AG04449 (cell line): ENCODE data around the gene ROBO1.

Source experiments
- CTCF ChIA-PET: fragments of 350-600 bp; formaldehyde crosslinking; extraction: SDS; loops from one replicate; lab custom pipeline; 2021; ENCODE audit warnings: antibody characterized with exemption; lab: Yijun Ruan, JAX
- POLR2A ChIA-PET: fragments of 400-600, 350-600 bp; formaldehyde crosslinking; extraction: SDS; loops from one replicate; lab custom pipeline; 2020; ENCODE audit warnings: antibody characterized with exemption, inconsistent platforms; lab: Yijun Ruan, JAX
- DNase-seq: peaks from one replicate; pipeline ENCODE4 v3.0.0-alpha.2; 2010; ENCODE audit warnings: low read depth, low spot score
- H3K4me3 ChIP-seq: 2 replicates; pipeline ENCODE4 v1.5.1; 2011; ENCODE audit warnings: low read depth, mild to moderate bottlenecking, control low read depth, low read length
- CTCF ChIP-seq: IDR thresholded peaks from one replicate; pipeline ENCODE4 v1.5.1; 2011; ENCODE audit warnings: mild to moderate bottlenecking, moderate library complexity, low read length, control low read depth, inconsistent platforms; ENCODE audit not compliant: insufficient read depth; ENCODE audit errors: missing control alignments

ROBO1 gene

GRCh38 chr3:78741066-78741645 lies 1026.6 kb downstream of the ROBO1 start:
- TF ChIP-seq CTCF, result no peak
- ChIA-PET POLR2A (no interaction called here), CTCF (interaction anchor here (1.2 kb wide), 1 partner anchor 12 kb away, joined by 3 read pairs; no protein-coding TSS in a partner anchor)
- DNase-seq, result no peak
- no peak overlapping the region for H3K4me3 ChIP-seq

- DNase-seq, result no peak
- ChIA-PET CTCF (interaction anchor here (0.9 kb wide), 1 partner anchor 15 kb away, joined by 3 read pairs; no protein-coding TSS in a partner anchor), POLR2A (no interaction called here)
- no peak for TF ChIP-seq CTCF
- no peak overlapping the region for H3K4me3 ChIP-seq
These were observed 1029.0 kb downstream of the ROBO1 start for GRCh38 chr3:78738833-78739232.

- no peak overlapping the region for H3K4me3 ChIP-seq
- POLR2A ChIA-PET, result no interaction called here
- no peak for DNase-seq
- CTCF ChIA-PET, result interaction anchor here (1.5 kb wide), 1 partner anchor 278 kb away, joined by 3 read pairs; no protein-coding TSS in a partner anchor
- TF ChIP-seq CTCF, result no peak
These were observed 1029.8 kb downstream of the ROBO1 start for GRCh38 chr3:78737988-78738387.

- no peak for TF ChIP-seq CTCF
- DNase-seq, result no peak
- CTCF ChIA-PET, result interaction anchor here (1.5 kb wide), 1 partner anchor 279 kb away, joined by 3 read pairs; no protein-coding TSS in a partner anchor
- H3K4me3 ChIP-seq, result no peak overlapping the region
- POLR2A ChIA-PET, result no interaction called here
These were observed 1030.9 kb downstream of the ROBO1 start for GRCh38 chr3:78736863-78737262.

- no peak for TF ChIP-seq CTCF
- H3K4me3 ChIP-seq, result no peak overlapping the region
- CTCF ChIA-PET, result interaction anchor here (1.0 kb wide), 1 partner anchor 18 kb away, joined by 3 read pairs; no protein-coding TSS in a partner anchor
- POLR2A ChIA-PET, result no interaction called here
- DNase-seq, result peak; percentile 29
These were observed 1033.7 kb downstream of the ROBO1 start for GRCh38 chr3:78734048-78734637.

GRCh38 chr3:78732893-78733292 lies 1034.9 kb downstream of the ROBO1 start:
- CTCF ChIA-PET, result interaction anchor here (0.6 to 1.0 kb wide), 2 partner anchors 56 to 84 kb away, joined by 3 read pairs; no protein-coding TSS in a partner anchor
- no peak overlapping the region for H3K4me3 ChIP-seq
- POLR2A ChIA-PET, result no interaction called here
- TF ChIP-seq CTCF, result no peak
- DNase-seq, result no peak
